KOPT-K1 (cell line): ENCODE data around the gene HDX.
"Not testable (repeated sequence)": the region's sequence is repeated elsewhere in the genome, so short reads cannot be mapped to it uniquely, and the experiment has no call there.

ENCODE experiments used
- H3K27ac ChIP-seq: fragments of 200-600 bp; sonication (generic); 2 replicates; pipeline ENCODE4 v1.5.1; 2016; ENCODE audit warnings: antibody characterized with exemption, mild to moderate bottlenecking, low read depth, low read length; ENCODE audit not compliant: poor library complexity, severe bottlenecking
- H3K36me3 ChIP-seq: fragments of 200-600 bp; sonication (generic); 2 replicates; pipeline ENCODE4 v1.5.1; 2017; ENCODE audit warnings: antibody characterized with exemption, mild to moderate bottlenecking, low read length, moderate library complexity; ENCODE audit not compliant: insufficient read depth
- H3K9me3 ChIP-seq: fragments of 200-600 bp; sonication (generic); 2 replicates; pipeline ENCODE4 v1.5.1; 2017; ENCODE audit warnings: antibody characterized with exemption, low read length, mild to moderate bottlenecking; ENCODE audit not compliant: insufficient read depth, poor library complexity, severe bottlenecking

The HDX gene

GRCh38 chrX:84501798-84502628 is at the start of gene HDX:
Gene HDX (minus strand): TSS chrX:84502453. CDS start chrX:84475397, 27,056 bp downstream.
- H3K36me3 ChIP-seq, result no peaks in the 10 kb centered on the region
- H3K9me3 ChIP-seq, result no peaks in the 10 kb centered on the region
- no peak within 1 kb of the TSS for H3K27ac ChIP-seq

GRCh38 chrX:84541315-84541714 is 39.1 kb upstream of the HDX start:
- H3K9me3 ChIP-seq, H3K36me3 ChIP-seq, H3K27ac ChIP-seq: not testable (repeated sequence)

GRCh38 chrX:84537627-84538026 is 35.4 kb upstream of the HDX start:
- H3K27ac ChIP-seq, H3K9me3 ChIP-seq, H3K36me3 ChIP-seq: not testable (repeated sequence)

GRCh38 chrX:84488426-84488825 is 13.8 kb downstream of the HDX start:
- H3K9me3 ChIP-seq, result no peaks in the 10 kb centered on the region
- H3K27ac ChIP-seq, result no peak overlapping the region
- H3K36me3 ChIP-seq, result no peaks in the 10 kb centered on the region

GRCh38 chrX:84487365-84488353 is 14.6 kb downstream of the HDX start:
- H3K36me3 ChIP-seq, result no peaks in the 10 kb centered on the region
- no peaks in the 10 kb centered on the region for H3K9me3 ChIP-seq
- no peak overlapping the region for H3K27ac ChIP-seq

- Histone ChIP-seq H3K27ac (no peak overlapping the region), H3K9me3 (no peaks in the 10 kb centered on the region), H3K36me3 (no peaks in the 10 kb centered on the region)
Measured at GRCh38 chrX:84479086-84479485, 23.2 kb downstream of the HDX start.

- Histone ChIP-seq H3K9me3 (no peaks in the 10 kb centered on the region), H3K27ac (no peak overlapping the region), H3K36me3 (no peaks in the 10 kb centered on the region)
Measured at GRCh38 chrX:84477114-84477513, 25.1 kb downstream of the HDX start.

- Histone ChIP-seq H3K36me3 (no peaks in the 10 kb centered on the region), H3K9me3 (no peaks in the 10 kb centered on the region), H3K27ac (no peak overlapping the region)
Measured at GRCh38 chrX:84475596-84475995, 26.7 kb downstream of the HDX start.

GRCh38 chrX:84475101-84475500 is 27.2 kb downstream of the HDX start:
- H3K36me3 ChIP-seq, result no peaks in the 10 kb centered on the region
- H3K27ac ChIP-seq, result no peak overlapping the region

GRCh38 chrX:84469226-84469625 is 33.0 kb downstream of the HDX start:
- no peaks in the 10 kb centered on the region for H3K9me3 ChIP-seq
- H3K27ac ChIP-seq, result no peak overlapping the region

More at GRCh38 chrX:84475101-84475500, 27.2 kb downstream of the HDX start:
- H3K9me3 ChIP-seq, result no peaks in the 10 kb centered on the region

GRCh38 chrX:84467898-84468297 is 34.4 kb downstream of the HDX start:
- Histone ChIP-seq H3K9me3 (no peaks in the 10 kb centered on the region), H3K36me3 (no peaks in the 10 kb centered on the region), H3K27ac (no peak overlapping the region)

More at GRCh38 chrX:84469226-84469625, 33.0 kb downstream of the HDX start:
- H3K36me3 ChIP-seq, result no peaks in the 10 kb centered on the region

- Histone ChIP-seq H3K36me3 (no peaks in the 10 kb centered on the region), H3K9me3 (no peaks in the 10 kb centered on the region), H3K27ac (no peak overlapping the region)
Measured at GRCh38 chrX:84453351-84454246, 48.7 kb downstream of the HDX start.

GRCh38 chrX:84441143-84441542 is 61.1 kb downstream of the HDX start:
- no peaks in the 10 kb centered on the region for H3K9me3 ChIP-seq
- no peaks in the 10 kb centered on the region for H3K36me3 ChIP-seq
- no peak overlapping the region for H3K27ac ChIP-seq

GRCh38 chrX:84415140-84415539 is 87.1 kb downstream of the HDX start:
- Histone ChIP-seq H3K9me3 (no peaks in the 10 kb centered on the region), H3K27ac (no peak overlapping the region), H3K36me3 (no peaks in the 10 kb centered on the region)
